T-helper 2 cell treated with Interferon-gamma antibody and Interleukin-4, amounts not matched to agents 5 μg/mL and 100 μg/mL, for 36 hours (primary cell): ENCODE results near the gene MGMT.

Experiments
- DNase-seq: peaks from one replicate; pipeline ENCODE4 v3.0.0; 2021; ENCODE audit warnings: low spot score
- H3K27ac Mint-ChIP-seq: one replicate; pipeline ENCODE4 v1.8.0; 2021; ENCODE audit warnings: mild to moderate bottlenecking, mixed read lengths
- H3K27me3 Mint-ChIP-seq: one replicate; pipeline ENCODE4 v1.8.0; 2021; ENCODE audit warnings: low read depth, mixed read lengths
- H3K36me3 Mint-ChIP-seq: one replicate; pipeline ENCODE4 v1.8.0; 2021; ENCODE audit warnings: low read depth, mixed read lengths
- H3K4me1 Mint-ChIP-seq: one replicate; pipeline ENCODE4 v1.8.0; 2021; ENCODE audit warnings: low read depth, mixed read lengths
- H3K4me3 Mint-ChIP-seq: one replicate; pipeline ENCODE4 v1.8.0; 2022; ENCODE audit warnings: mild to moderate bottlenecking, moderate library complexity, mixed read lengths
- H3K9me3 Mint-ChIP-seq: one replicate; pipeline ENCODE4 v1.8.0; 2021; ENCODE audit warnings: mixed read lengths

MGMT gene

GRCh38 chr10:129785536-129785981 lies 318.5 kb downstream of the MGMT start:
- no peaks in the 10 kb centered on the region for H3K36me3 Mint-ChIP-seq
- no peaks in the 10 kb centered on the region for H3K27me3 Mint-ChIP-seq
- H3K4me3 Mint-ChIP-seq: no peak overlapping the region
- no peak for DNase-seq
- no peaks in the 10 kb centered on the region for H3K4me1 Mint-ChIP-seq
- peaks cover 16% of the 10 kb centered on the region for H3K9me3 Mint-ChIP-seq
- no peak overlapping the region for H3K27ac Mint-ChIP-seq

GRCh38 chr10:129786216-129786615 lies 319.2 kb downstream of the MGMT start:
- Mint-ChIP-seq H3K4me3 (no peak overlapping the region), H3K9me3 (peaks cover 16% of the 10 kb centered on the region), H3K27ac (no peak overlapping the region)

GRCh38 chr10:129787557-129787956 lies 320.5 kb downstream of the MGMT start:
- Mint-ChIP-seq H3K4me3 (no peak overlapping the region), H3K27ac (no peak overlapping the region), H3K36me3 (no peaks in the 10 kb centered on the region), H3K27me3 (no peaks in the 10 kb centered on the region), H3K4me1 (no peaks in the 10 kb centered on the region), H3K9me3 (peaks cover 16% of the 10 kb centered on the region)
- no peak for DNase-seq

More at GRCh38 chr10:129786216-129786615, 319.2 kb downstream of the MGMT start:
- no peaks in the 10 kb centered on the region for H3K27me3 Mint-ChIP-seq
- H3K36me3 Mint-ChIP-seq: no peaks in the 10 kb centered on the region
- H3K4me1 Mint-ChIP-seq: no peaks in the 10 kb centered on the region
- no peak for DNase-seq

- no peaks in the 10 kb centered on the region for H3K4me1 Mint-ChIP-seq
- H3K27ac Mint-ChIP-seq: no peak overlapping the region
- no peaks in the 10 kb centered on the region for H3K27me3 Mint-ChIP-seq
- peaks cover 16% of the 10 kb centered on the region for H3K9me3 Mint-ChIP-seq
- H3K36me3 Mint-ChIP-seq: no peaks in the 10 kb centered on the region
- no peak for DNase-seq
- no peak overlapping the region for H3K4me3 Mint-ChIP-seq
Observed at GRCh38 chr10:129788215-129788614, 321.2 kb downstream of the MGMT start.

- DNase-seq: no peak
- H3K9me3 Mint-ChIP-seq: peaks cover 16% of the 10 kb centered on the region
Observed at GRCh38 chr10:129790715-129791446, 323.8 kb downstream of the MGMT start.

GRCh38 chr10:129792141-129792540 lies 325.1 kb downstream of the MGMT start:
- H3K36me3 Mint-ChIP-seq: no peaks in the 10 kb centered on the region
- H3K9me3 Mint-ChIP-seq: peaks cover 14% of the 10 kb centered on the region
- H3K4me3 Mint-ChIP-seq: no peak overlapping the region
- no peaks in the 10 kb centered on the region for H3K27me3 Mint-ChIP-seq
- no peaks in the 10 kb centered on the region for H3K4me1 Mint-ChIP-seq
- no peak overlapping the region for H3K27ac Mint-ChIP-seq
- DNase-seq: no peak

More at GRCh38 chr10:129790715-129791446, 323.8 kb downstream of the MGMT start:
- H3K27me3 Mint-ChIP-seq: no peaks in the 10 kb centered on the region
- H3K4me1 Mint-ChIP-seq: no peaks in the 10 kb centered on the region
- no peak overlapping the region for H3K27ac Mint-ChIP-seq
- H3K4me3 Mint-ChIP-seq: no peak overlapping the region
- H3K36me3 Mint-ChIP-seq: no peaks in the 10 kb centered on the region

- H3K4me3 Mint-ChIP-seq: no peak overlapping the region
- H3K9me3 Mint-ChIP-seq: peaks cover 9% of the 10 kb centered on the region
- H3K27ac Mint-ChIP-seq: no peak overlapping the region
- no peaks in the 10 kb centered on the region for H3K36me3 Mint-ChIP-seq
- DNase-seq: no peak
- no peaks in the 10 kb centered on the region for H3K4me1 Mint-ChIP-seq
- no peaks in the 10 kb centered on the region for H3K27me3 Mint-ChIP-seq
Observed at GRCh38 chr10:129792864-129793263, 325.8 kb downstream of the MGMT start.

- no peaks in the 10 kb centered on the region for H3K4me1 Mint-ChIP-seq
- H3K27ac Mint-ChIP-seq: no peak overlapping the region
- H3K27me3 Mint-ChIP-seq: no peaks in the 10 kb centered on the region
- no peak overlapping the region for H3K4me3 Mint-ChIP-seq
- H3K36me3 Mint-ChIP-seq: no peaks in the 10 kb centered on the region
- DNase-seq: no peak
- H3K9me3 Mint-ChIP-seq: peaks cover 9% of the 10 kb centered on the region
Observed at GRCh38 chr10:129793479-129793878, 326.4 kb downstream of the MGMT start.

- Mint-ChIP-seq H3K9me3 (peaks cover 9% of the 10 kb centered on the region), H3K36me3 (no peaks in the 10 kb centered on the region), H3K4me1 (no peaks in the 10 kb centered on the region), H3K4me3 (no peak overlapping the region), H3K27me3 (no peaks in the 10 kb centered on the region), H3K27ac (no peak overlapping the region)
- DNase-seq: no peak
Observed at GRCh38 chr10:129793996-129794395, 327.0 kb downstream of the MGMT start.

GRCh38 chr10:129796710-129797420 lies 329.8 kb downstream of the MGMT start:
- Mint-ChIP-seq H3K36me3 (no peaks in the 10 kb centered on the region), H3K4me1 (no peaks in the 10 kb centered on the region), H3K4me3 (no peak overlapping the region), H3K9me3 (peaks cover under 1% of the 10 kb centered on the region), H3K27me3 (no peaks in the 10 kb centered on the region), H3K27ac (no peak overlapping the region)
- no peak for DNase-seq

- no peak overlapping the region for H3K27ac Mint-ChIP-seq
- no peaks in the 10 kb centered on the region for H3K27me3 Mint-ChIP-seq
- no peak for DNase-seq
- H3K4me1 Mint-ChIP-seq: no peaks in the 10 kb centered on the region
- no peaks in the 10 kb centered on the region for H3K36me3 Mint-ChIP-seq
- H3K9me3 Mint-ChIP-seq: peaks cover 23% of the 10 kb centered on the region
- H3K4me3 Mint-ChIP-seq: no peak overlapping the region
Observed at GRCh38 chr10:129799942-129800341, 332.9 kb downstream of the MGMT start.

- Mint-ChIP-seq H3K36me3 (no peaks in the 10 kb centered on the region), H3K27me3 (no peaks in the 10 kb centered on the region), H3K9me3 (peaks cover 23% of the 10 kb centered on the region), H3K27ac (no peak overlapping the region), H3K4me3 (no peak overlapping the region), H3K4me1 (no peaks in the 10 kb centered on the region)
- no peak for DNase-seq
Observed at GRCh38 chr10:129800796-129801340, 333.8 kb downstream of the MGMT start.

GRCh38 chr10:129807211-129807610 lies 340.2 kb downstream of the MGMT start:
- DNase-seq: no peak
- Mint-ChIP-seq H3K27me3 (no peaks in the 10 kb centered on the region), H3K27ac (no peak overlapping the region), H3K4me1 (no peaks in the 10 kb centered on the region), H3K4me3 (no peak overlapping the region), H3K36me3 (no peaks in the 10 kb centered on the region), H3K9me3 (peaks cover 25% of the 10 kb centered on the region)
